Endometrial microvascular endothelial cells (primary cell): ENCODE results near the gene C17orf107. TPM values are rescaled to one million over a fixed set of nuclear protein-coding genes. Genes with fewer than 3 reads are reported as not detected.
"Not testable (repeated sequence)": the region's sequence is repeated elsewhere in the genome, so short reads cannot be mapped to it uniquely, and the experiment has no call there.

Experiments used
- in situ Hi-C: cut with HindIII; loops from 2 replicates; pipeline ENCODE4 v1.10.0; 2017; ENCODE audit warnings: low sequenced_read_pairs, low pct_unique_long_range_greater_than_20kb; ENCODE audit errors: inconsistent ontology term
- total RNA-seq: library from RNA; depleted of rRNA; stranded (reverse); fragments of >200 nt; gene quantifications from one replicate; pipeline ENCODE4 v1.2.3, GENCODE V29; 2015; ENCODE audit errors: inconsistent ontology term

The C17orf107 gene
- total RNA-seq, 1 donor from 2014 or later = 0.46 TPM

DNA sequence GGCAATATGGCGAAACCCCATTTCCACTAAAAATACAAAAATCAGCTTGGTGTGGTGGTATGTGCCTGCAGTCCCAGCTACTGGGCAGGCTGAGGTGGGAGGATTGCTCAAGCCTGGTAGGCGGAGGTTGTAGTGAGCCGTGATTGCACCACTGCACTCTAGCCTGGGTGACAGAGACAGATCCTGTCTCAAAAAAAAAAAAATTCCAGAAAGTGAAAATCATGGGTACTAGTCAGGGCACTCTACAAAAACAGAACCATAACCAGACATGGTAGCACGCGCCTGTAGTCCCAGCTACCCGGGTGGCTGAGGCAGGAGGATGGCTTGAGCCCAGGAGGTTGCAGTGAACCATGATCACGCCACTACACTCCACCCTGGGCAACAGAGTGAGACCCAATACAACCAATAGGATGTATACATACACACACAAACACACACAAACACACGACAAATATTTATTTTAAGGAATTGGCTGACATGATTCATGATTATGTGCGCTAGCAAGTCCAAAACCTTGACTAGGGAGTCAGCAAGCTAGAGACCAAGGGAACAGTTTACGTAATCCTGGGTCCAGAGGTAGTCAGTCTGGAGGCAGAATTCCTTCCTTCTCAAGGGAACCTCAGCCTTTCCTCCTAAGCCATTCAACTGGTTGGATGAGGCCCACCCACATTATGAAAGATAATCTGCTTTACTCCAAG, 21.2 kb downstream of the C17orf107 start:
- in situ Hi-C loops = no loop called here

DNA sequence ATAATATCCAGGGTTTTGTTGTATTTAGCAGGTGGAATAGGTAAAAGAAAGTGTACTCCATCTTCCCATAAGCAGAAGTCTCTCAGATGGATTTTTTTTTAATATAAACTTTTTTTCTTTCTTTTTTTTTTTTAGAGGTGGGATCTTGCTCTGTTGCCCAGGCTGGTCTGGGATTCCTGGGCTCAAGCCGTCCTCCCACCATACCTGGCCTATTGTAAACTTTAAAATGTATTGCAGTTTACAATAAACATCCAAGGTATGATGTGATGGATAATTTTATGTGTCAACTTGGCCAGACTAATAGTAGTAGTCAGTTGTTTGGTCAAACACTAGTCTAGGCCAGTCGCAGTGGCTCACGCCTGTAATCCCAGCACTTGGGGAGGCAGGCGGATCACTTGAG, 22.0 kb downstream of the C17orf107 start:
- in situ Hi-C loops = no loop called here

- in situ Hi-C loops = not testable (repeated sequence)
Measured at GRCh38 chr17:4926577-4927335, 27.4 kb downstream of the C17orf107 start.

DNA sequence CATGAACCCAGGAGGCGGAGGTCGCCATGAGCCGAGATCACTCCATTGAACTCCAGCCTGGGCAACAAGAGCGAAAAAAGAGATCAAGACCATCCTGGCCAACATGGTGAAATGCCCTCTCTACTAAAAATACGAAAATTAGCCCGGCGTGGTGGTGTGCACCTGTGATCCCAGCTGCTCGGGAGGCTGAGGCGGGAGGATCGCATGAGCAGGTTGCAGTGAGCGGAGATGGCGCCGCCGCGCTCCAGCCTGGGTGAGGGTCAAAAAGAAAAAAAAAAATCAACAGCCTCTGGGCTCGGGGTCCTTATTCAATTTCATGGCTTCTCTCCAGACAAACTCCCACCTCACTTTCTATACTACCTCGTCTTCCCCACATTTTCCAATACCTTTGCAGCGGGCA, 29.5 kb downstream of the C17orf107 start:
- in situ Hi-C loops = no loop called here

DNA sequence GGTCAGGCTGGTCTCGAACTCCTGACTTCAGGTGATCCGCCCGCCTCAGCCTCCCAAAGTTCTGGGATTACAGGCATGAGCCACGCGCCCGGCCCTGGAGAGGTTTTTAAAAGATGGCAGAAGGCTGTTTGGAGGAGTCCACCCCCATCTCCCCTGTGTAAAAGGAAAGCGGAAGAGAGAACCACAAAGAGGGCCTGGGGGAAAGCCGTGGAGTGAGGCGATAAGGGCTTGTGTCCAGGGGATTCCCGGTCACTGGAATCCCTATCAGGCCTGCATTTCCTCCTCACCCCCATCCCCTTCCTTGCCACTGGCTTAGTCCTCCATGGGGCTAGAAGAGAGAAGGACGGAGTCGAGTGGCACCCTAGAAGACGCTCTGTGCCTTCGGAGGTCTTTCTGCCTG, 32.6 kb downstream of the C17orf107 start, which contains the start of gene GP1BA:
Gene GP1BA, plus strand, starts transcription at position 315 of the 400 bp plus-strand sequence. CDS start 328 bp downstream, outside the sequence.
- in situ Hi-C loops = no loop called here

GRCh38 chr17:4932756-4933155, 33.4 kb downstream of the C17orf107 start:
- in situ Hi-C loops = no loop called here

DNA sequence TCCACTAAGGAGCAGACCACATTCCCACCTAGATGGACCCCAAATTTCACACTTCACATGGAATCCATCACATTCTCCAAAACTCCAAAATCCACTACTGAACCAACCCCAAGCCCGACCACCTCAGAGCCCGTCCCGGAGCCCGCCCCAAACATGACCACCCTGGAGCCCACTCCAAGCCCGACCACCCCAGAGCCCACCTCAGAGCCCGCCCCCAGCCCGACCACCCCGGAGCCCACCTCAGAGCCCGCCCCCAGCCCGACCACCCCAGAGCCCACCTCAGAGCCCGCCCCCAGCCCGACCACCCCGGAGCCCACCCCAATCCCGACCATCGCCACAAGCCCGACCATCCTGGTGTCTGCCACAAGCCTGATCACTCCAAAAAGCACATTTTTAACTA, 34.3 kb downstream of the C17orf107 start:
- in situ Hi-C loops = no loop called here

DNA sequence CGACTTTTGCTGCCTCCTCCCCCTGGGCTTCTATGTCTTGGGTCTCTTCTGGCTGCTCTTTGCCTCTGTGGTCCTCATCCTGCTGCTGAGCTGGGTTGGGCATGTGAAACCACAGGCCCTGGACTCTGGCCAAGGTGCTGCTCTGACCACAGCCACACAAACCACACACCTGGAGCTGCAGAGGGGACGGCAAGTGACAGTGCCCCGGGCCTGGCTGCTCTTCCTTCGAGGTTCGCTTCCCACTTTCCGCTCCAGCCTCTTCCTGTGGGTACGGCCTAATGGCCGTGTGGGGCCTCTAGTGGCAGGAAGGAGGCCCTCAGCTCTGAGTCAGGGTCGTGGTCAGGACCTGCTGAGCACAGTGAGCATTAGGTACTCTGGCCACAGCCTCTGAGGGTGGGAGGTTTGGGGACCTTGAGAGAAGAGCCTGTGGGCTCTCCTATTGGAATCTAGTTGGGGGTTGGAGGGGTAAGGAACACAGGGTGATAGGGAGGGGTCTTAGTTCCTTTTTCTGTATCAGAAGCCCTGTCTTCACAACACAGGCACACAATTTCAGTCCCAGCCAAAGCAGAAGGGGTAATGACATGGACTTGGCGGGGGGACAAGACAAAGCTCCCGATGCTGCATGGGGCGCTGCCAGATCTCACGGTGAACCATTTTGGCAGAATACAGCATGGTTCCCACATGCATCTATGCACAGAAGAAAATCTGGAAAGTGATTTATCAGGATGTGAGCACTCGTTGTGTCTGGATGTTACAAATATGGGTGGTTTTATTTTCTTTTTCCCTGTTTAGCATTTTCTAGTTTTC, 35.0 kb downstream of the C17orf107 start:
- in situ Hi-C loops = no loop called here

DNA sequence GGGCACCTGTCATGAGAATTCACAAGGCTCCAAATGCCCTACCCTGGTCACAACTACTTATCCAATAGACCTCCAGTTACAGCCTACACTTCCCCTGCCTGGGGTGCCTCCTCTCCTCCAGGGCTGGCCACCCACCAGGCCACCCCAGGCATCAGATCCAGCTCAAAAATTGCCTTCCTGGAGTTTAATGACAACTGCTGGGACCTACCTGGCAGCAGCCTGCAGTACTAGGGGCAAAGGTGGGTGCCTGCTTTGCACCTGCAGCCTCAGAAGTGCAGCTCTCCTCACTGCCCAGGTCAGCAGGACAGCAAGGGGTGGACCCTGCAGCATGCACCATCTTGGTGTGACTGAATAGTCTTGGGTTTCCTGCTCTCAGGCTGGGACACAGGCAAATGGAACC, 36.3 kb downstream of the C17orf107 start:
- in situ Hi-C loops = no loop called here

- in situ Hi-C loops = no loop called here
Measured at GRCh38 chr17:4936436-4936835, 37.1 kb downstream of the C17orf107 start.

- in situ Hi-C loops = no loop called here
Measured at GRCh38 chr17:4937553-4937952, 38.2 kb downstream of the C17orf107 start.

DNA sequence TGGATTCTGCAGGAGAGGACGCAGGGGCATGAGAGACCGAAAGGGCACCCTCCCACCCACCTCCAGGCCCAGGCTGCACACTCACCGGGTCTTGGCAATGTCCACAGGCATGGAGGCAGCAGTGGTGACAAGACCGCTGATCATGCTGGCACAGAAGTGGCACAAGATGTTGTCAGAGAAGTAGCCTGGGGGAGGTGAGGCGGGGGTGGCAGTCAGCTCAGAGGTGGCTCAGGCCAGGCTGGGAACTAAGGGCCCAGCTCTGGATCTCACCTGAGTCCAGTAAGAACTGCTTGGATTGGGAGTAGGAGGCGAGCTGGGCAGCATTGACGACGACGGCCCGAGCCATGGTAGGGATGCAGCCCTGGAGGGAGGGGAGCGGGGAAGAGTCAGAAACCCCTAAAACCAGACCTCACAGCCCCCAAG, 38.7 kb downstream of the C17orf107 start:
- in situ Hi-C loops = no loop called here

- in situ Hi-C loops = no loop called here
Measured at GRCh38 chr17:4938688-4939545, 39.6 kb downstream of the C17orf107 start.

GRCh38 chr17:4939546-4939795, 40.1 kb downstream of the C17orf107 start:
- in situ Hi-C loops = no loop called here

DNA sequence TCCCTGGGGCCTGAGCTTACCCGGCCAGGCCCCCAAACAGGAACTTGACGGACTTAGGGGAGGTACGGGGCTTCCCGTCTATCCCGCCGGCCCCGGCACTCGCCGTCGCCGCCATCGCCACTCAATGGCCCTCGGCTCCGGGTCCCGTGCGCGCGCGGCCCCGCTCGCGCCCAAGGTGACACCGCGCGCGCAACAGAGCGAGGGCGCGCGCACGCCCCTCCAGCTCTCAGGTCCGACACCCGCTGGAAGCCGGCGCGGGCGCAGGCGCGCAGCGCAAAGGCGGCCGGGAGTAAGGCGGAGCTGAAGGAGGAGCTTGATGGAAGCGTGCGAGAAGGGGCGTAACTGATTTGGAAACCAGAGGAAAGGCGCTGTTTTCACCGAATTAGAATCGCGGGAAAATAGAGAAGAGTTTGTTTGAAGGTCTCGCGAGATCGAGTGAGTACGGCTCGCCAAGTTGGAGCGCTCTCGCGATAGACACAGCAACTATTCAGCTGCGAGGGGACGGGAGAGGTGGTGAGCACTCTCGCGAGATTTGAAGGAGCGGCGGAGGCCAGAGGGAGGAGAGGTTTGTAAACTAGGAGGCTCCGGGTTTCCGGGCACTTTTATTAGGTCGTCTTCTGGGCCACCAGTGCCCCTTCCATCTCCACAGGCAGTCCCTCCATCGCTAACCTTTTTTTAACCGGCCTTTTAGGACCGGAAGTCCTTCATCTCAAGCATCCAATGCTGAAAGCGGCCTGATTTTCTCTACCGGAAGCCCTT, 40.6 kb downstream of the C17orf107 start, which contains the start of the genes RNF167 and SLC25A11:
Gene RNF167, plus strand, starts transcription at position 473 of the 759 bp plus-strand sequence. CDS start 642 bp downstream, outside the sequence.
Gene SLC25A11, minus strand, starts transcription at position 251 of the 759 bp plus-strand sequence. Its CDS starts 136 bp downstream, at position 115.
- in situ Hi-C loops = no loop called here

DNA sequence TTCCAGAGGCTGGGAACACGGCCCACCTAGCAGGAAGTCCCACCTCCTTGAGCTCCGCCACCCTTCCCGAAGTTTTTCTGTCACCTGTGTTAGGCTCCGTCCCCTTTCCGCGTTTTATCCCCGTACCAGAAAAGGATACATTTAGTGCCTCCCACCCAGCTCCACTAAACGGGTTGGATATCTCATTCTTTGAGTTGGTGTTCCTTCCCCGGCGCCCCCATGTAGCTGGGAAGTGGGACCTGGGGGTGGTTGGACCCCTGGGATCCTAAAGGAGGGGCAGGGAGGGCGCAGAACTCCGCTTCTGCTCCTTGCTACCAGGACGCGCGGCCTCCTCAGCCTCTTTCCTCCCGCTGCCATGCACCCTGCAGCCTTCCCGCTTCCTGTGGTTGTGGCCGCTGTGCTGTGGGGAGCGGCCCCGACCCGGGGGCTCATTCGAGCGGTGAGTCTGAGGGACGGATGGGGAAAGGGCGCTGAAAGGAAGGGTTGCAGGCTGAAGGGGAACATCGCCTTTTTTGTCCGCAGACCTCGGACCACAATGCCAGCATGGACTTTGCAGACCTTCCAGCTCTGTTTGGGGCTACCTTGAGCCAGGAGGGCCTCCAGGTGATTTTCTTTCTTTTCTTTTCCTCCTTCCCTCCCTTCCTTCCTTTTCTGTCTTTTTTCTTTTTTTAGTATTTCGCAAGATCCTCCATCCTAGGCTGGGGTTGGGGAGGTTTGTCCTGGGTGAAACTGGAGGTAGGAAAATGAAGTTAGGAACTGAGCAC, 41.4 kb downstream of the C17orf107 start:
- in situ Hi-C loops = no loop called here

DNA sequence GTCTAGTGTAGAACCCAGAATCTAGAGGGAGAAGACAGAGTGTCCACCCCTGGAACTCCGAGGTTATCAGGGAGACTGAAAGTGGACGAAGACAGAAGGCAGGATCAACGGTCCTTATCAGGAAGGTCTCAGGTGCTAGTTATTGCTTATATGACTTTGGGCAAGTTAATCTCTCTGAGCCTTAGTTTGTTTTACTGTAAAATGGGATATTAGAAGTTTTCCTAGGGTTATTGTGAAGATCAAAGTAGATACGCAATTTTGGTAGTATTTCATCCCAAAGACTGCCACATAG, 41.9 kb downstream of the C17orf107 start:
- in situ Hi-C loops = no loop called here
